ENCODE measurements around the gene LTBP1.

Gene LTBP1

DNA sequence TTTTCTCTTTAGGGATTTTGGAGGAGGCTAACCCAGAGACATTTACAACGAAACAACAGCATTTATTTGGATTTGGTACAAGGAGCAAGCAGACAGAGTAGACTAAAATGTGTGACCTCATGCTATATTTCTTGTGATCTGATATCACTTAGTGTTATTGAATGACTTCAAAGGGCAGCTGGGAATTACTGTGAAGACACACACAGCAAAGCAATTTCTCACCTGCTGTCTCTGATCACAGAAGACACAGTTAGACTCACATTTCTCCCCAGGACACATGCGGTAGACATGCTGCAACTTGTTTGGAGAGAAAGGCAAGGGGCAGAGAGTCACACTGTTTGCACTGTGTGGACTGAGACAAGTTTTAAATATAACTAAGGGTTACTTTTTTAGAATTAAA, 67.5 kb downstream of the LTBP1 start:
- no peak for DNase-seq

DNA sequence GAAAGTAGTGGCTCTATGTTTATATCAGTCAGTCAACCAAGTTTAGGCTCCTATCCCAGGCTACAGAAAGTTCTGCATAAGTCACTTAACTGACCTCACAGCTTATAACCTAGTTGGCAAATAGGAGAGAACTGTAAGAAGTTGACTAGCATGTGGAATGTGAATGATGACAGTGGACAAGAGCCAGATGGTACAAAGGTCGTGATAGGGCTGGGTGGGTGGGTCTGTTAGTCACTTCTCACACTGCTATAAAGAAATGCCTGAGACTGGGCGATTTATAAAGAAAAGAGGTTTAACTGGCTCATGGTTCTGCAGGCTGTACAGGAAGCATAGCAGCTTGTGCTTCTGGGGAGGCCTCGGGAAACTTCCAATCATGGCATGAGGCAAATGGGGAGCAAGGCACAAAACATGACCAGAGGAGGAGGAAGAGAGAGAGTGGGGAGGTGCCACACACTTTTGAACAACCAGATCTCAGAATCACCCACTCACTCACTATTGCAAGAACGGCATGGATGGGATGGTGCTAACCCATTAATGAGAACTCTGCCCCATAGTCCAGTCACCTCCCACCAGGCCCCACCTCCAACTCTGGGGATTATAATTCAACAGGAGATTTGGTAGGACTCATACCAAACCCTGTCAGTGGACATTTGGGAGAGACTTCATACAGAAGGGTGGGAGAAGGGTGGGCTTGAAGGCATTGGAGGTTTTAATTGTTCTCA, 68.8 kb downstream of the LTBP1 start:
- DNase-seq = no peak

DNA sequence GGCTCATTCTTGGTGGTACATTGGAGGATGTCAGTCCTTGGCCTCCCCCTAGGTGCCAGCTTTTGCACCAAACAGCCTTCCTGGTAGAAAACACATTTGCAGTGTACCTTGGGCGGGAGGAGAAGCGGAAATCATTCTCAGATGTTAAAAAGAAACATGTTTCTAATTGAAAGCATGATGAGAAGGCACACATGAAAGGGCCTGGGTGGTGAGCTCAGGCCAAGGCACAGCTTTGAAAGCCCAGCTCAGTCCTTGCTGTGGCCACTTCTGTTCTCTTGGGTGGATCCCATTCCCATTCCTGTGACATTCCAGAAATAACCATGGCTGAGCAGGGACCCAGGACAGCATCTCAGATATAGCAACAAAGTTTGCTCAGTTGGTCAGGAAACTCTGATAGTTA, 71.5 kb downstream of the LTBP1 start:
- DNase-seq = no peak

DNA sequence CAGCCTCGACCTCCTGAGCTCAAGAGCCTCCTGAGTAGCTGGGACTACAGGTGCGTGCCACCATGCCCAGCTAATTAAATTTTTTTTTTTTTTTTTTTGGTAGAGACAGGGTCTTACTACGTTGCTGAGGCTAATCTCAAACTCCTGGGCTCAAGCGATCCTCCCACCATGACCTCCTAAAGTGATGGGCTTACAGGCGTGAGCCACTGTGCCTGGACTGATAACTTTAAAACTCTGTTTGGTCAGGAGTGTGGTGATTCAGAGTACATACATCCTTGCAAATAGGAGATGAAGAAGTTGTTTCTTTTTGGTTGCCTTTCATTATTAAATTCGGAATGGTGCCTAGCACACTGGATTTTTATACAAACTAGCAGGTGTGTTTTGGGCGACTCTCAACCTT, 73.0 kb downstream of the LTBP1 start:
- DNase-seq = no peak

DNA sequence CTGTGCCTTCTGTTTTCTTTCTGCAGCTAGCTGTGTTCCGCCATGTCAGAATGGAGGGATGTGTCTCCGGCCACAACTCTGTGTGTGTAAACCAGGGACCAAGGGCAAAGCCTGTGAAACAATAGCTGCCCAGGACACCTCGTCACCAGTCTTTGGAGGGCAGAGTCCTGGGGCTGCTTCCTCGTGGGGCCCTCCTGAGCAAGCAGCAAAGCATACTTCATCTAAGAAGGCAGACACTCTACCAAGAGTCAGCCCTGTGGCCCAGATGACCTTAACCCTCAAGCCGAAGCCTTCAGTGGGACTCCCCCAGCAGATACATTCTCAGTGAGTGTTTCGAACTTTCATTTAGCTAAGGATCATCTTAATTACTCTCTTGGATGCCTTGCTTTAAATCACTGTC, 74.1 kb downstream of the LTBP1 start:
- DNase-seq = no peak

DNA sequence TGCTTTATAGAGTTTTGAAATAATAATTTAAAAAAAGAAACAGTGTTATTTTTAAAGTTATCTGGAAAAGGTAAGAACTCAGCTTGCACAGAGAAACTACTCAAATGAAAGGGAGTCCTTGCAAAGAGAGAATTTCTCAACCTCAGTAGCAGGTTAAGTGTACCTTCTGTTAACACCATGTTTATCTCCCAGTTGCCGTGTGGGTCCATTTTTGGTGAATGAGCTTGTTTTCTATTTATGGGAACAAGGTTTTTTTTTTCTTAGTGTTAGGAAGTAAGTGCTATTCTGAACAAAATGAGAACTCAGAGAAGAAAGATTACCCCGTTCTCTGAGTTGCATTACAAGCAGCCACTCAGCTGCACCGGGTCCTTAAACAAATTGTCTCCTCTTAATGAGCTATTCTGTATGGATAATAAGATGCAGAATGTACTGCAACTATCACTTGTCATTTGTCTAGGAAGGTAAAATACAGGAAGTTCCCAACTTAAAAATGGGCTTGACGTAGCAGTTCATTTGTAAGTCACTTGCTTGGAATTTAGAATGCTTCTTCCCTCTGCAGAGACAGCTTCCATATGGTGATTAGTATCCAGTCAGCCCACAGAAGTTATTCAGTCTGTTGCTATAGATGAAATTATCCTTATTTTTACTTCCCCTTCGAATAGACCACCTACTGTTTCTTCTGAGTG, 74.9 kb downstream of the LTBP1 start:
- DNase-seq = no peak

DNA sequence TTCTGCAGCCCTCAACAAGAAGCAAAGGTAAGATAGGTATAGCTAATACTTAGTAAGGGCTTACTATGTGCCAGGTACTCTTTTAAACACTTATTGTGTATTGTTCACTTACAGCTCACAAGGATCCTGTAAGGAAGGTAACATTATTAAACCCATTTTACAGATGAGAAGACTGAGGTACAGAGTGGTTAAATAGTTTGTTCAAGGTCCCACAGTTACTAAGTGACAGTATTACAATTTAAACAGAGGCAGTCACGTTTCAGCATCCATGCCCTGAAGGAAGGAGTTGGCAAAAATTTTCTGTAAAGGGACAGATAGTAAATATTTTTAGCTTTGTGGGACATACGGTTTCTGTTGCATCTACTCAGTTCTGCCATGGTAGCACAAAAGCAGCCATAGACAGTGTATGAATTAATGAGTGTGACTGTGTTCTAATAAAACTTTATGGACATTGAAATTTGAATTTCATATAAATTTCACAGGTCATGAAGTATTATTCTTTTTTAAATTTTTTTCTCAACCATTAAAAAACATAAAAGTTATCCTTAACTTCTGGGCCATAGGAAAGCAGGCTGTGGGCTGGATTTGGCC, 75.7 kb downstream of the LTBP1 start:
- DNase-seq = no peak

DNA sequence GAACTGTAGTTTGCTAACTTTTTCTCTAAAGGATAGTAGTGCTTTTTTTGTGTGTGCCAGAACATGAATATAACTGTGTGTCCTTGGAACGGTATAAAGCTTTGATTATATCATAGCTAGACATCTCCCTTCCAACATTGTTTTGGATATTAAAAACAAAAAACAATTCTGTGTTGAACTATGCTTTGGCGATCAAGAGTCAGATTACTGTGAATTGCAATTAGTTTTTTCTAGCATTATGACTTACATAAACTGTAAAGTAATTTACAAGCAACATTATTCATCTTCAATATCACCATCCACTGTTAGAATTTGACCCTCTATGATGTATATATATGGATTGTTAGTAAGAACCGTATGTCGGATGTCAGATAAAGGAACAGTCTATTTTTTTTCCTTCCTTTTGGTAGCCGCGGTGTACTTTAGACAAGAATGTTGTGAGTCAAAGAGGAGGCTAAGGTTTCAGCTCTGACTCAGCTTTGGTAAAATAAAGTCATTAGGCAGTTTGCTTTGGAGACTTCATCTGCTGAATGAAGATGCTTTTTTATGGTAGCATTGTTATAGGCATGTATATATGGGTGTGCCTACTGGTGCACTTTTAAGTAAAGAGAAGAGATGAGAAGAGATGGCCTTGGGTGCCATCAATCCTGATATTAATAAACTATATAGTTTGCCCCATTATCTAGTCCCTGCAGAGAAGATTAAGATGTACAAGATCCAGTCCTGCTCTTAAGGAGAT, 76.4 kb downstream of the LTBP1 start:
- no peak for DNase-seq

DNA sequence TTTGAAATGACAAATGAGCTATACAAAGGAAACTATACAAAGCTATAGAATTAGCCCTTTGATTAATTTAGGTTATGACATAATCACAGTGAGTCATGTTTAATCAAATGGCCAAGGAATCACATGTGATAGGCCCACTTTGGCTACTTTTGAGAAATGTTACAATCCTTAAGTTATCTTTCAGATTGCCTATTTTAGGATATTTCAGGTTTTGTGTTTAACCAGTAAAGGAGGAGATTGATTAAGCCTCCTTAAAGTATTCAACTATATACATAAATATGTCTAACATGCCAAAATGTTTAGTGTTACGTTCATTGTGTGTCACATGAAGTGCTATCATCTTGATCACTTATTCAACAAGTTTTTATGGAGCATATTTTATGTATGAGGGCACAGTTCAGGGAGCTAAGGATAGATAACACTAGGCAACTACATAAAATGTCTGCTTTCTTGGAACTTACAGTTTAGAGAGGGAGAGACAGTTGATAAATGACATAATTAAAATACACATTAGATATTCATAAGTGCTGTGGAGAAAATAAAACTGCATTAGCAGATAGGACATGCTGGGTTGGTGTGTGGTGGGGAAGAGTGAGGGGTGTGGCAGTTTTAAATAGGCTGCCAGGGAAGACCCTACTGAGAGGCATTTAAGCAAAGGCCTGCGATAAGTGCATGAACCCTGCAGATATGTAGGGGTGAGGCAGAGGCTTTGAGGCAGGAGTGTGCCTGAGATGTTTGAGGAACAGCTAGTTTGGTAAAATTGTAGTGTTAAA, 77.2 kb downstream of the LTBP1 start:
- DNase-seq = no peak

DNA sequence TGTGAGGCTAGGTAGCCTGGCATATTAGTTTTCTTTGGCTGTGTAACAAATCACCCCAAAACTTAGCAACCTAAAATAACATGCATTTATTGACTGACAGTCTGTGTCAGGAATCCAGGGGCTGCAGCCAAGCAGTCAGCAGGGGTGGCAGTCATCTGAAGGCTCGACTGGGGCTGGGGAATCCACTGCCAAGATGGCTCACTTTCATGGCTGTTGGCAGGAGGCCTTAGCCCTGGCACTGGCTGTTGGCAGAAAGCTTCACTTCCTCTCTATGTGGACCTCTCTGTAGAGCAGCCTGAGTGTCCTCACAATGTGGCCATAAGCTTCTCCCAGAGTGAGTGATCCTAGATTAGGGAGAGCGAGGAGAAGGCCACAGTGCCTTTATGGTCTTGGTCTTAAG, 78.0 kb downstream of the LTBP1 start:
- no peak for DNase-seq

DNA sequence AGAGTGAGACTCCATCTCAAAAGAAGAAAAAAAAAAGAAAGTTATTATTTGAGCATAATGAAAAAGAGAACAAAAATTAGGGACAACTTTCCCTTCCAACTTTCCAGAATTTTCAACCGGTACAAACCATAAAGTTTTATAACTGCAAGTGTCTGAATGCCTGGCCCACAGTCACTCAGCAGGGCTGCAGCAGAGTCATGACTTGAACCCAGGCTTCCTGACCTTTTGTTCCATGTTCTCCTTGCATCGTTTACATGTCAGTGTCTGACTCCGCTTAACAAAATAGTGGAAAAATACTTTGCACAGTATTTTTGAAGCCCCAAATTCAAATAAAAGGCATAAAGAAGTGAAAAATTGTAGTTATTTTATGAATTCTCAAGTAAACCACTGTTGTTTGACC, 82.7 kb downstream of the LTBP1 start:
- DNase-seq = no peak

DNA sequence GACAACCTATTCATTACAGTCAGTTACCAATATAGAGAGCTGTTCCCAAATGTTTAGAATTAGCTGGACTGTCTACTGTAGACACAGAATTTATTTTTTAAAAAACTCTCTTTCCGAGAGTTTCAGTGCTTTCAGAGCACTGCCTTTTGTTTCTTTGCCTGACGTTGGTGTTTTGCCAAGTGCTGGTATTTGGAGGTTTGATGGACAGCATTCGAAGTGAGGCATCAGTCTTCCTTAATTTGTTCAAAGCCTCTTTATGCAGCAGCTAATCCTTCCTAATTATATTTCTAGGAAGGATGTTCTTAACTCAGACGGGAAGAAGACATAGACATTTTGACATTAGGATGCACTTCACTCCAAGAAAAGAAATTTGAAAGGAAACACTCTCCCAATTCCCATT, 83.2 kb downstream of the LTBP1 start:
- no peak for DNase-seq

DNA sequence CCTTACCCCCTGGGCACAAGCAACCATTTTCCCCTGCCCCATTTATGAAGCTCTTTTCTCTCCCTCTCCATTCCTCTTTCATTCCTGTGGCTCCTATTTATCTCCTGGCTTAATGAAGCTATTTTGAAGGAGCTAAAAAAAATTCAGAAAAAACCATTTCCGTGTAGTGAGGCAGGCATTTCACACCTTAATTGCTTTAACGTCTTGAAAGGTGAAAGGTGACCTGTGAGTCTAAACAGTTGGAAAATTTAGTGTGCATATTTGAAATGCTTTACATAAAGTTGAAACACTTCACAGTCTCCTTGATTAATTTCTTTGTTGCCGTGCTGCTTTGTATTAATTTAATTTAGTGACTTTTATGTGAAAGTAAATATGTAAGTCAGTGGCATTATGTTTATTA, 83.6 kb downstream of the LTBP1 start:
- DNase-seq = no peak

DNA sequence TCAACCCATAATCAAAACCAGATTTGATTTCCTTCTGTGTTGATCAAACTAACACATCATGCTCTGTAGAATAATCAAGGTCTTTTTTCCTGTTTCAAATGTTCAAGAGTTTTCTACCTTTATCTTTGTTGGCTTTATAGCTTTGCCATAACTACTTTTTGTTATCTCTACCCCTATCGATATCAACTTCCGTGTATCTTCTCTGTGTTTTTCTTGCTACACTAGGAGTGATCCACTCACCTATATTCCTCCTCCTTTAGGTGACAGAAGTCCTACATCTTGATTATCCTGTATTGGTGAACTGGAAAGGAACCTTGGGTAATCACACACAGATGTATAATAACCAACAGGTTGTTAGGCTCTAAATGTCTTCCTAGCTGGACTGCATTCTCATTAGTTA, 85.5 kb downstream of the LTBP1 start:
- no peak for DNase-seq

DNA sequence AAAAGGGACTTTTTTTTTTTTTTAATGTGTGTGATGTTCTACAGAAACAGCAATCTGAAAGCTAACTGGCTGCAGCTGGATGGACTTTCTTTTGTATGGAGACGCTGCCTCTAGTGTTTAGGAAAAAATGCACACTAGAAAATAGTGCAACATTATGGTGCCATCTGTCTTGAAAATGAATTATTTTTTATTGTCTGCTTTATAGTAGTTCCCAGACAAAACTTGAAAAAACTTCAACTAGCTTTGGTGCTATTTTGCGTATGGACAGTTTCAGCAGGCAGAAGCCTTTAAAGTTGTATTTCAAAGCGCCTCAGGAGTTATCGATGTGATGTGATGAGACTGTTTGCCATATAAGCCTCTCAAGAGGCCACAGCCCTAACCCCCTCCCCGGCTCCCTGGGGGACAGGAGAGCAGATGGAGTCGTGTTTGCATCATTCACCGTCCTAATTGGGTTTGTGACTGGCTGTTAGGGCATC, 86.9 kb downstream of the LTBP1 start:
- DNase-seq = no peak

DNA sequence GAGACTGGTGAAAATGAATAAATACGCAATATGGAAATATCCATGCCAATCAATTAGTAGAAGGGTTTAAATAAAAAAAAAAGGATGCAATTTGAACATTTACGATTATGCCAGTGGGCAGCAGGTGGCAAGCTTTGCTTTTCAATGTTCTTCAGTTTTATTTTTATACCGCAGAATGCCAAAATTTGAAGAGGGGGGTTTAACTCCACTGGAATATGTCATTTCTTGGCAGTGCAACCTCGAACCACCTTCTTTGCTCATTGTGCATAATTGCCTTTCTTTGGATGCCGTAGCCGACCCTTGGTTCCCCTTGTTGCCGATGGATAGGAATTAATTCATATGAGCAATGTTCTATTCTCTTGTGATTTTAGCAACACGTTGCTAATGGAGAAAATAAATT, 88.0 kb downstream of the LTBP1 start:
- DNase-seq = no peak

DNA sequence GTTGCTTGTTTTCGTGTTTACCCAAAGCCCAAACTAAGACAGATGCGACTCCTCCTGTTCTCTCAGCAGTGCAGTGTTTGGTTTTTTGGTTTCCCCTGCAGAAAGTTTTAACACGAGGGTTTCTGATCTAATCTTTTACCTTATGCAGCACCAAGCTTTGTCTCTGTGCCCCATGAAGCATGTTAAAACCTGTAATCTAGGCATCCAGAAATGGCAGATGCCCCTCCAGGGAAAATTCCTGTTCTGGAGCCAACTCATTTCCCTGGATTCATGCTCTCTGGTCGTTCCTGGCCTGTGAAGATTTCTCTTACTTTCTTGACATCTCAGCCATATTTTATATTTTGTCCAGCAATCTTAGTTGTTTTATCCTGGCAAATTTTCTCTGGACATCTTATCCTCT, 91.5 kb downstream of the LTBP1 start:
- DNase-seq = no peak

DNA sequence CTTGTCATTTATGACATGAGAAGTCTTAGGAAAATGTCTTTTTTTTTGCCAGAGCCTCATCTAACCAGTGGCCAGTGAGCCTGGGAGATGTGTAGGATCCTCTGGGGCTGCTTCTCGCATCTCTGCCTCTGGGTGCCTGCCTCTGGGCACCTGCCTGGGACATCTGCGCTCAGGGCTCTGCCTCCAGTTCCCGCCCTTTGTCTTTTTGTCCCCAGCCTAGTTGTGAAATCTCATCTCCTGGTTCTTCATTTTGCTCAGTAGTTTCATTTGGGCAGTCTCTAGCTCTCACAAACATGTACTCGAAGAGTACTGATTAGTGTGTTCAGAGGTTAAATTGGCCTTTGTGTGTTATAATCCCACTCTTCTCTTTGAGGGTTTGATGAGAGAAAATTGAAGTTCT, 92.0 kb downstream of the LTBP1 start:
- no peak for DNase-seq

DNA sequence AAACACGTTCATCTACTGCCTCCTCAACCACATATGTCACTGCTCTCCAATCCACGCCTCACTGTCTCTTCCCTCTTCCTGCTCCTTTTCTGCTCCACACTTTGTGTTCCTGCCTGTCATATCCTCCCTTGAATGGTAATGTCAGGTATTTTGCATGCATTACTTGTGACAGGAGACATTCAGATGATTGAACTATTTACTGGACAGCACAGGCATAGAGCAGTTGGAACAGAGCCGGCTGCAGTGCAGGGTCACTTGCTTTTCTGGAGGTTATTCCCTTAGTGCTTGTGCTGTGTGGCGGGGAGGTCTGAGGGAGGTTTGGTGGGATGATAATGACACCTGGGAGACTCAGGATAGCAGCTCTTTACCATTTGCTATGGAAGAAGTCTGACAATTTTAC, 93.8 kb downstream of the LTBP1 start:
- no peak for DNase-seq

DNA sequence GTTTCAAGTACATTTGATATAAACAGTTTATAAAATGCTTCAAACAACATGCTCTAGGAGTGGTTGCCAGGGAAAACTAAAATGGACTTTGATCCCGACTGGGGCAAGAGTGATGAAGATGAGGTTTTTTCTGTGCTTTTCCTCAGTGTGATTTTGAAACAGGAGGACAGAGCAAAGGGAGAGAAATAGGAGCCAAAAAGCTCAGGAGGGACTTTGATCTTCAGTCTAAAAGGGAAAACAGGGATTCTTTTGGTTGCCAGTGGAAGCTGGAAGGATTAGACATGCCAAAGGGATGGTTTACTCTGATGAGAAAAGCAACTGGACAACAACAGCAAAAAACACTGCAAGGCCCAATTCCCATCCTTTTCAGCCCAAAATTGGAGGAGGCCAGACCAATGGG, 95.5 kb downstream of the LTBP1 start:
- no peak for DNase-seq

DNA sequence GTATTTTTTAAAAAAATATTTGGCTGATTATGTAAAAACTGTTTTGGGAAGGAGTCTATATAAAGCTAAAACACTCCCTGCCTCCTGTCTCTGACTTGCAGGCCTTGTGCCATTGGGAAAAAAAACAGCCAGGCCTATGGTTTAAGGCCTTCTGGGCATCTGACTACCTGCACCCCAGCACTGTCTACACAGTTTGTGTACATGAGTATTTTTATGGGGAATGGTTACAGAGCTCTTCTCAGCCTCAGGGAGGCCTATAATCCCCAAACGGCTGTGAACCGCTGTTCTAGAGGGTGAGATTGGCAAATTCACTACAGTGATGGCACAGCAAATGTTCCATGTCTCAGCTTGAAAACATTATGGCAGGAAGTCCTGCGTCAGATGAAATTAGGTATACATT, 96.1 kb downstream of the LTBP1 start:
- no peak for DNase-seq

DNA sequence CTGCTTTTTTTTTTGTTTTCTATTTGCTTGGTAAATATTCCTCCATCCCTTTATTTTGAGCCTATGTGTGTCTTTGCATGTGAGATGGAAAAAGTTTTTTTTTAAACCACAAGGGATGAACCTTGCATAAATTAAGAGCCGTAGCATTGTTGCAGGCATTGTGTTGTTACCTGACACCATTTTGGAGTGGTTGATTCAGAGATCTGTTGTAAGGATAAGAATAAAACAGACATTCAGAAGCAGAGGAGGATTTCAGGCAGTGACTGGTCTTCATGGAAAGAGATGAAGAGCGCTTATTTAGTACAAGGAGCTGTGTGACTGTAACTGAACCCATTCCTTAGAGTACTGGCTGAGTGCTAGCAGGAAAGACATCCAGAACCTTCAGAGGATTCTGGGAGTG, 101.2 kb downstream of the LTBP1 start:
- no peak for DNase-seq
